Loucy (cell line): Measurements from ENCODE around the gene TRPV6.

Experiments used
- H2AFZ ChIP-seq: fragments of 200-600 bp; sonication (generic); 2 replicates; pipeline ENCODE4 v1.6.0; 2016; ENCODE audit warnings: antibody characterized with exemption, mild to moderate bottlenecking, low read length, moderate library complexity
- H3F3A ChIP-seq: fragments of 200-600 bp; 2 replicates; pipeline ENCODE4 v1.6.0; 2016; ENCODE audit warnings: antibody characterized with exemption, low read depth, mild to moderate bottlenecking
- H3K27me3 ChIP-seq: fragments of 200-600 bp; sonication (generic); 2 replicates; pipeline ENCODE4 v1.6.1; 2014; ENCODE audit warnings: low read length, mild to moderate bottlenecking; ENCODE audit not compliant: insufficient read depth, poor library complexity, severe bottlenecking
- H3K36me3 ChIP-seq: fragments of 200-600 bp; sonication (generic); 2 replicates; pipeline ENCODE4 v1.6.1; 2016; ENCODE audit warnings: low read length; ENCODE audit not compliant: insufficient read depth
- H3K4me1 ChIP-seq: fragments of 200-600 bp; sonication (generic); 2 replicates; pipeline ENCODE4 v1.5.1; 2014; ENCODE audit warnings: low read length, mild to moderate bottlenecking; ENCODE audit not compliant: insufficient read depth, poor library complexity, severe bottlenecking
- H3K4me2 ChIP-seq: fragments of 200-600 bp; sonication (generic); 2 replicates; pipeline ENCODE4 v1.6.0; 2014; ENCODE audit warnings: antibody characterized with exemption, low read length, low read depth, mild to moderate bottlenecking; ENCODE audit not compliant: poor library complexity, severe bottlenecking
- H3K4me3 ChIP-seq: fragments of 200-600 bp; sonication (generic); 2 replicates; pipeline ENCODE4 v1.5.1; 2014; ENCODE audit warnings: low read length, mild to moderate bottlenecking, mixed read lengths; ENCODE audit not compliant: poor library complexity, severe bottlenecking
- H3K79me2 ChIP-seq: fragments of 200-600 bp; sonication (generic); 2 replicates; pipeline ENCODE4 v1.6.1; 2014; ENCODE audit warnings: low read length; ENCODE audit not compliant: insufficient read depth
- H3K9ac ChIP-seq: fragments of 200-600 bp; sonication (generic); 2 replicates; pipeline ENCODE4 v1.6.0; 2014; ENCODE audit warnings: mild to moderate bottlenecking, low read depth, low read length, moderate library complexity; ENCODE audit not compliant: poor library complexity, severe bottlenecking
- H3K9me2 ChIP-seq: fragments of 200-600 bp; sonication (generic); replicated peaks from 2 replicates; pipeline ENCODE4 v1.6.1; 2016; ENCODE audit warnings: low read depth, low read length, mixed read lengths
- H3K9me3 ChIP-seq: fragments of 200-600 bp; sonication (generic); 2 replicates; pipeline ENCODE4 v1.6.1; 2014; ENCODE audit warnings: mild to moderate bottlenecking, antibody characterized with exemption, low read length, low read depth; ENCODE audit not compliant: insufficient read depth
- H4K20me1 ChIP-seq: fragments of 200-600 bp; sonication (generic); 2 replicates; pipeline ENCODE4 v1.6.0; 2014; ENCODE audit warnings: antibody characterized with exemption, low read length, mild to moderate bottlenecking; ENCODE audit not compliant: insufficient read depth, poor library complexity, severe bottlenecking
- CTCF ChIP-seq: fragments of 200-600 bp; sonication (generic); conservative IDR thresholded peaks from 2 replicates; pipeline ENCODE4 v1.5.1; 2014; ENCODE audit warnings: mild to moderate bottlenecking, antibody characterized with exemption, low read length
- EZH2phosphoT487 ChIP-seq: fragments of 200-600 bp; IDR thresholded peaks from 2 replicates; pipeline ENCODE4 v1.6.1; 2018; ENCODE audit warnings: antibody characterized with exemption, mild to moderate bottlenecking, moderate library complexity, borderline replicate concordance

TRPV6 gene

DNA sequence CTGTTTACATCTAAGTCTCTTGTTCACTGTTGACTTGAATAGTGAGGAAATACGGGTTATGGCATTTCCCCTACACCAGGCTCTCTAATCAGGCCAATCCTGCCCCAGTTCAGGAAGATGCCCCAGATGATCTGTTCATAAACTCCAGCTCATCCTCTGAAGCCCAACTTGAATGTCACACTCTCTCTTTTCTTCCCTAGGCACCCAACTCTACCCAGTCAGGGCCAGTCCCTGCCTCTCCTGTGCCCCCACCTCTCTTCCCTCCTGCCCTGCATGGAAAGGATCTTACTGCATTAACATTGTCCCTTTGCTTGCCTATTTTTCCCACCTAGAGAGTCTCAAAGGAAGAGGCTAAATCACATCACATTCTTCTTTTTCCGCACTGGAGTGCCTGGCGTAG, 10.6 kb upstream of the TRPV6 start:
- Histone ChIP-seq H3K4me2 (no peak overlapping the region), H2AFZ (no peak overlapping the region), H3K9me2 (no peaks in the 10 kb centered on the region), H3K9me3 (no peaks in the 10 kb centered on the region), H3K9ac (no peak overlapping the region), H3F3A (no peaks in the 10 kb centered on the region), H3K79me2 (no peaks in the 10 kb centered on the region), H3K36me3 (no peaks in the 10 kb centered on the region), H3K4me3 (no peak overlapping the region), H3K4me1 (no peaks in the 10 kb centered on the region), H4K20me1 (no peaks in the 10 kb centered on the region), H3K27me3 (no peaks in the 10 kb centered on the region)
- no peak for TF ChIP-seq CTCF
- no peak for TF ChIP-seq EZH2phosphoT487

- Histone ChIP-seq H4K20me1 (no peaks in the 10 kb centered on the region), H3K4me3 (no peak overlapping the region), H3K9ac (no peak overlapping the region), H3K36me3 (no peaks in the 10 kb centered on the region), H3K27me3 (no peaks in the 10 kb centered on the region), H3K4me1 (no peaks in the 10 kb centered on the region), H3K4me2 (no peak overlapping the region), H3K9me3 (no peaks in the 10 kb centered on the region), H2AFZ (no peak overlapping the region), H3K9me2 (no peaks in the 10 kb centered on the region), H3K79me2 (no peaks in the 10 kb centered on the region), H3F3A (no peaks in the 10 kb centered on the region)
- TF ChIP-seq EZH2phosphoT487 (no peak), CTCF (no peak)
Observed at GRCh38 chr7:142894985-142895593, 9.5 kb upstream of the TRPV6 start.

GRCh38 chr7:142894112-142894984, 8.8 kb upstream of the TRPV6 start:
- Histone ChIP-seq H4K20me1 (no peaks in the 10 kb centered on the region), H3K4me1 (no peaks in the 10 kb centered on the region), H3K9ac (no peak overlapping the region), H3K27me3 (no peaks in the 10 kb centered on the region), H3K4me2 (no peak overlapping the region), H3K36me3 (no peaks in the 10 kb centered on the region), H3F3A (no peaks in the 10 kb centered on the region), H3K4me3 (no peak overlapping the region), H2AFZ (no peak overlapping the region), H3K9me2 (no peaks in the 10 kb centered on the region), H3K9me3 (no peaks in the 10 kb centered on the region), H3K79me2 (no peaks in the 10 kb centered on the region)
- TF ChIP-seq CTCF (no peak), EZH2phosphoT487 (no peak)
